ENCODE results near the gene SMAD2. TPM values are rescaled to one million over a fixed set of nuclear protein-coding genes. Genes with fewer than 3 reads are reported as not detected.
A peak's percentile ranks its signal among the peaks of the same experiment; 100 is the strongest.

Gene SMAD2
- total and polyA plus RNA-seq, 2 of the 8 experiments (the other 6 are each of a cell fraction or from before 2014, with no cell fraction given) = 28.4 to 124 TPM

GRCh38 chr18:47767699-47768098, 162.8 kb downstream of the SMAD2 start:
- Histone ChIP-seq H3K56ac (replicated peaks; ENCODE audit: insufficient read length, low read depth, low read length) (no peak overlapping the region), H3K79me1 (ENCODE audit: low read depth, low read length) (no peaks in the 10 kb centered on the region), H3K4me2 (ENCODE audit: insufficient read depth in 1 of 2, low read depth in 2 of 2, low read length in 2 of 2) (no peak overlapping the region), H3K36me3 (ENCODE audit: control insufficient read depth in 2 of 4, insufficient read depth in 4 of 4, low read length in 3 of 4) (no peaks in the 10 kb centered on the region), H4K8ac (ENCODE audit: extremely low read depth, insufficient read depth, low read length) (no peak overlapping the region), H2BK120ac (replicated peaks; ENCODE audit: low read depth, low read length) (no peak overlapping the region), H3K79me2 (ENCODE audit: control insufficient read depth in 1 of 2, insufficient read depth in 2 of 2, low read length in 2 of 2) (no peaks in the 10 kb centered on the region), H2BK20ac (ENCODE audit: low read length) (no peak overlapping the region), H2BK15ac (ENCODE audit: low read length) (no peak overlapping the region), H4K91ac (replicated peaks; ENCODE audit: insufficient read length, low read length) (no peak overlapping the region), H3K27me3 (replicated peaks in 1 of 4; ENCODE audit: control insufficient read depth in 3 of 4, extremely low read depth in 1 of 4, insufficient read depth in 3 of 4, low read length in 3 of 4) (no peaks in the 10 kb centered on the region; a peak in 1 of 7 replicates), H2BK5ac (ENCODE audit: low read depth, low read length) (no peak overlapping the region), H2AK5ac (ENCODE audit: low read depth, low read length) (no peak overlapping the region), H2BK12ac (ENCODE audit: low read depth, low read length) (no peak overlapping the region), H4K5ac (ENCODE audit: insufficient read length, low read depth, low read length) (no peak overlapping the region), H3K18ac (ENCODE audit: extremely low read depth, low read length) (no peak overlapping the region), H3K14ac (ENCODE audit: insufficient read length) (no peak overlapping the region), H3K27ac (ENCODE audit: low read depth, low read length) (no peak overlapping the region), H3K4me1 (replicated peaks in 1 of 4; ENCODE audit: control insufficient read depth in 3 of 4, insufficient read depth in 4 of 4, low read length in 3 of 4) (no peaks in the 10 kb centered on the region), H4K20me1 (replicated peaks in 1 of 2; ENCODE audit: control insufficient read depth in 1 of 2, insufficient read depth in 2 of 2, low read length in 2 of 2) (no peaks in the 10 kb centered on the region), H3K9me3 (ENCODE audit: insufficient read depth in 2 of 2, low read depth in 1 of 2, low read length in 1 of 2) (no peaks in the 10 kb centered on the region), H2AFZ (ENCODE audit: low read length) (0 out of 2 replicates have a peak overlapping the region, but pooled peaks have one; percentile 16), H3K4ac (replicated peaks; ENCODE audit: insufficient read length, low read depth, low read length) (no peak overlapping the region), H3K9ac (replicated peaks in 1 of 4; ENCODE audit: extremely low read depth in 1 of 4, low read depth in 3 of 4, low read length in 3 of 4) (no peak overlapping the region), H3K23ac (ENCODE audit: insufficient read length) (no peak overlapping the region), H3K23me2 (ENCODE audit: low read depth, low read length) (no peaks in the 10 kb centered on the region; the same call in 1 of the 2 replicates), H3K4me3 (ENCODE audit: extremely low read depth in 1 of 4, insufficient read depth in 2 of 4, low read depth in 3 of 4, low read length in 4 of 4) (no peak overlapping the region)
- FAIRE-seq (no peak), DNase-seq (ENCODE audit: low read depth in 1 of 2, low spot score in 2 of 2) (no peak)
- POLR2A ChIA-PET (ENCODE audit: partially characterized antibody) = no interaction called here
- 90% methylated on average over 2 of the region's 2 CpGs; no CpG with 5 or more reads in 1 of the 2 experiments for WGBS, 2 experiments (ENCODE audit: extremely low coverage in 1 of 2, insufficient coverage in 1 of 2, insufficient read length in 1 of 2, insufficient replicate concordance in 2 of 2, low coverage in 1 of 2, low lambda C conversion rate in 2 of 2, missing lambda C conversion rate in 1 of 2)
- CTCF ChIA-PET (ENCODE audit: partially characterized antibody) = interaction anchor here (0.6 to 0.9 kb wide), 4 partner anchors 11 to 240 kb away, joined by 3 read pairs; no protein-coding TSS in a partner anchor
